NB4 (cell line): Measurements from ENCODE around the gene PTPRK.

ENCODE experiments used
- DNase-seq: peaks from one replicate; pipeline ENCODE4 v3.0.0; 2010; ENCODE audit warnings: low read depth
- H3K4me3 ChIP-seq: one replicate; pipeline ENCODE4 v1.5.1; 2011; ENCODE audit warnings: mild to moderate bottlenecking, low read depth, low read length, moderate library complexity
- MYC ChIP-seq: IDR thresholded peaks from 2 replicates; pipeline ENCODE4 v1.6.1; 2011; ENCODE audit warnings: low read depth, low read length
- POLR2A ChIP-seq: IDR thresholded peaks from 2 replicates; pipeline ENCODE4 v1.6.1; 2011; ENCODE audit warnings: mild to moderate bottlenecking; ENCODE audit not compliant: insufficient read length; ENCODE audit errors: extremely low read depth
- TF ChIP-seq, protein P1 (sequence below): IDR thresholded peaks from 2 replicates; pipeline ENCODE4 v1.6.1; 2011; ENCODE audit warnings: low read depth, low read length
- TF ChIP-seq, protein P2 (sequence below): IDR thresholded peaks from one replicate; pipeline ENCODE4 v1.5.1; 2012; ENCODE audit warnings: low read depth, low read length

Gene PTPRK

GRCh38 chr6:128251445-128252340 lies 268.7 kb downstream of the PTPRK start:
- TF ChIP-seq POLR2A (no peak), MYC (no peak)
- TF ChIP-seq, protein P1, sequence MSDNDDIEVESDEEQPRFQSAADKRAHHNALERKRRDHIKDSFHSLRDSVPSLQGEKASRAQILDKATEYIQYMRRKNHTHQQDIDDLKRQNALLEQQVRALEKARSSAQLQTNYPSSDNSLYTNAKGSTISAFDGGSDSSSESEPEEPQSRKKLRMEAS, result no peak
- TF ChIP-seq, protein P2, sequence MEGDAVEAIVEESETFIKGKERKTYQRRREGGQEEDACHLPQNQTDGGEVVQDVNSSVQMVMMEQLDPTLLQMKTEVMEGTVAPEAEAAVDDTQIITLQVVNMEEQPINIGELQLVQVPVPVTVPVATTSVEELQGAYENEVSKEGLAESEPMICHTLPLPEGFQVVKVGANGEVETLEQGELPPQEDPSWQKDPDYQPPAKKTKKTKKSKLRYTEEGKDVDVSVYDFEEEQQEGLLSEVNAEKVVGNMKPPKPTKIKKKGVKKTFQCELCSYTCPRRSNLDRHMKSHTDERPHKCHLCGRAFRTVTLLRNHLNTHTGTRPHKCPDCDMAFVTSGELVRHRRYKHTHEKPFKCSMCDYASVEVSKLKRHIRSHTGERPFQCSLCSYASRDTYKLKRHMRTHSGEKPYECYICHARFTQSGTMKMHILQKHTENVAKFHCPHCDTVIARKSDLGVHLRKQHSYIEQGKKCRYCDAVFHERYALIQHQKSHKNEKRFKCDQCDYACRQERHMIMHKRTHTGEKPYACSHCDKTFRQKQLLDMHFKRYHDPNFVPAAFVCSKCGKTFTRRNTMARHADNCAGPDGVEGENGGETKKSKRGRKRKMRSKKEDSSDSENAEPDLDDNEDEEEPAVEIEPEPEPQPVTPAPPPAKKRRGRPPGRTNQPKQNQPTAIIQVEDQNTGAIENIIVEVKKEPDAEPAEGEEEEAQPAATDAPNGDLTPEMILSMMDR, result no peak
- no peak for DNase-seq
- H3K4me3 ChIP-seq, result no peak overlapping the region

- TF ChIP-seq POLR2A, result no peak
- TF ChIP-seq, protein P2, result no peak
- TF ChIP-seq MYC, result no peak
- H3K4me3 ChIP-seq, result no peak overlapping the region
- no peak for DNase-seq
Observed at GRCh38 chr6:128250370-128251070, 269.9 kb downstream of the PTPRK start.

GRCh38 chr6:128249429-128249828 lies 271.0 kb downstream of the PTPRK start:
- TF ChIP-seq POLR2A (no peak), MYC (no peak)
- TF ChIP-seq, protein P2, result no peak
- TF ChIP-seq, protein P1, result no peak
- H3K4me3 ChIP-seq, result no peak overlapping the region
- no peak for DNase-seq

DNA sequence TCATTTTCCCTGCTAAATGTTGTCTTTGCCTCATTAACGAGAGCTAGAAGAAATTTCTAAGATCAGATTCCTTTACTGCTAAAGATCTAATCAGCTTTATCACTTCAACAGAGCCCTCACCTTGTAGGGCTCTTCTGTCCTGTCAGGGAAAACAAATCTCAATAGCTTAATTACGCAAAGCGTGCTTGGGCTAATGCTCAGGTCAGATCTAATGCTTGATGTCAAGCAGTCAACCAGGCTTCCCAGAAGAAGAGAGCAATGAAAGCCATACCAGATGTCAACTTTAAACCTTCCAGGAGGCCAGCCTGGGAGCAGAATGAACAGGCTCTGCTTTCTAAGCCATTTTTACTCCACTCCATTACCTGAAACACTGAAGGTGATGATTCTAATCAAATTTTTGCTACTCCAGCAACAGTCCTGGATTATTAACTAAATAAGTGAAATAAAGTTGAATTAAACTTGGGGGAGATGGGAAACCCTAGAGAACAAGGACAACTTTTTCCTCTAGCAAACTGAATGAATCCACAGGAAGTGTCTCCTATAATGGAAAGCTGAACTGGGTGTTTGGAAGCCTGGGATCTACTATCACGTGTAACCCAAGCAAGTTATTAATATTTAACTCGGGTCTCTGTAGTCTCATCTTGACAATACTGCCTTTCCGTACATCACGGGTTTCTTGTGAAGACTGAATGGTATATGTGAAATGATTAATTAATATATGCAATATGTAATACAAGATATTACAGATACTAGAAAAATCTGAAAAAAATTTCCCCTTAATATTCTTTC lies 273.7 kb downstream of the PTPRK start:
- TF ChIP-seq MYC (no peak), POLR2A (no peak)
- TF ChIP-seq, protein P1, result no peak
- DNase-seq, result no peak
- no peak overlapping the region for H3K4me3 ChIP-seq

GRCh38 chr6:128244751-128245405 lies 275.5 kb downstream of the PTPRK start:
- no peak for TF ChIP-seq MYC
- TF ChIP-seq, protein P2, result no peak
- TF ChIP-seq, protein P1, result no peak
- TF ChIP-seq POLR2A, result no peak
- no peak overlapping the region for H3K4me3 ChIP-seq
- DNase-seq, result no peak
